K562 (cell line): Measurements from ENCODE around the gene CPT1B. TPM values are rescaled to one million over a fixed set of nuclear protein-coding genes. Genes with fewer than 3 reads are reported as not detected.
A peak's percentile ranks its signal among the peaks of the same experiment; 100 is the strongest.

ENCODE experiments used
- ATAC-seq: fragments of 200-7000 bp; cut with Tn5 transposase; 3 replicates; pipeline ENCODE4 v1.9.1; 2020; ENCODE audit warnings: moderate library complexity
- BruUV-seq: library from RNA; stranded (reverse); fragments of 400-500 nt; replicated peaks from 2 replicates; lab custom pipeline; 2021; lab: Mats Ljungman, UMichigan
- CTCF ChIA-PET: fragments of 300-600 bp; formaldehyde crosslinking; extraction: SDS; loops from one replicate; lab custom pipeline; 2021; ENCODE audit warnings: low intra/inter-chr PET ratio; lab: Yijun Ruan, JAX
- POLR2A ChIA-PET: fragments of 300-600, 350-650 bp; sonication (Branson Sonifier 250); formaldehyde crosslinking; extraction: SDS; loops from one replicate; lab custom pipeline; 2021; ENCODE audit warnings: antibody characterized with exemption, inconsistent platforms; lab: Yijun Ruan, JAX
- DNase-seq, 4 experiments: peaks; one replicate each; pipeline versions ENCODE4 v3.0.0 to v3.0.0-alpha.2; 2011 to 2018; ENCODE audit warnings: low spot score in 3 of 4, mixed read lengths in 3 of 4; ENCODE audit errors: extremely low read depth in 1 of 4
- FAIRE-seq: peaks from 2 replicates; lab custom pipeline; 2011; peaks lifted over from hg19 to GRCh38; lab: Jason Lieb, UNC
- H2AFZ ChIP-seq: 2 replicates; pipeline ENCODE4 v1.6.0; 2011; ENCODE audit warnings: low read depth, low read length, control low read depth, inconsistent platforms
- H3K27ac ChIP-seq: fragments of 200-600 bp; 3 replicates; pipeline ENCODE4 v1.8.0; 2011; ENCODE audit warnings: low read depth, mild to moderate bottlenecking, control low read depth, inconsistent platforms, low read length, moderate library complexity, mixed read lengths; ENCODE audit errors: extremely low read depth
- H3K27me3 ChIP-seq, 2 experiments: fragments of 300-600 bp in 1 of 2; 2 replicates in 1 of 2; 3 replicates in 1 of 2; pipeline versions ENCODE4 v1.6.0 to v1.8.0; 2011; ENCODE audit warnings: inconsistent platforms in 2 of 2, low read length in 2 of 2, mild to moderate bottlenecking in 1 of 2, mixed read lengths in 1 of 2, moderate library complexity in 1 of 2; ENCODE audit not compliant: control insufficient read depth in 2 of 2, insufficient read depth in 2 of 2
- H3K36me3 ChIP-seq: fragments of 300-600 bp; 3 replicates; pipeline ENCODE4 v1.8.0; 2011; ENCODE audit warnings: mild to moderate bottlenecking, low read length, inconsistent platforms; ENCODE audit not compliant: control insufficient read depth, insufficient read depth
- H3K4me1 ChIP-seq, 2 experiments: fragments of 200-600 bp in 1 of 2; replicated peaks in 1 of 2; 2 replicates in 1 of 2; 3 replicates in 1 of 2; pipeline versions ENCODE4 v1.5.1 to v1.8.0; 2011; ENCODE audit warnings: inconsistent platforms in 2 of 2, low read length in 2 of 2, mild to moderate bottlenecking in 1 of 2, mixed read lengths in 1 of 2, moderate library complexity in 1 of 2; ENCODE audit not compliant: control insufficient read depth in 2 of 2, insufficient read depth in 2 of 2
- H3K4me2 ChIP-seq: 2 replicates; pipeline ENCODE4 v1.6.1; 2011; ENCODE audit warnings: low read length, control low read depth, inconsistent platforms, mixed read lengths; ENCODE audit not compliant: insufficient read depth
- H3K4me3 ChIP-seq: fragments of 200-600 bp; sonication (generic), shearing (Covaris generic); 2 replicates; pipeline ENCODE4 v1.5.1; 2016; ENCODE audit warnings: control low read depth, inconsistent platforms
- H3K79me2 ChIP-seq: fragments of 200-600 bp; 3 replicates; pipeline ENCODE4 v1.8.0; 2011; ENCODE audit warnings: low read length, inconsistent platforms; ENCODE audit not compliant: control insufficient read depth, insufficient read depth
- H3K9ac ChIP-seq, 2 experiments: 2 replicates each; pipeline versions ENCODE4 v1.6.0 to v1.6.1; 2011; ENCODE audit warnings: low read depth in 2 of 2, low read length in 2 of 2, control low read depth in 1 of 2, inconsistent platforms in 1 of 2, mild to moderate bottlenecking in 1 of 2, mixed read lengths in 1 of 2; ENCODE audit not compliant: insufficient read depth in 1 of 2
- H3K9me1 ChIP-seq: one replicate; pipeline ENCODE4 v1.6.0; 2011; ENCODE audit warnings: inconsistent platforms, mild to moderate bottlenecking, low read length, moderate library complexity; ENCODE audit not compliant: control insufficient read depth, insufficient read depth
- H3K9me3 ChIP-seq: replicated peaks from 2 replicates; pipeline ENCODE4 v1.5.1; 2011; ENCODE audit warnings: low read depth, low read length, inconsistent platforms; ENCODE audit not compliant: control insufficient read depth, insufficient read depth
- H4K20me1 ChIP-seq: replicated peaks from 2 replicates; pipeline ENCODE4 v1.6.1; 2011; ENCODE audit warnings: low read length, inconsistent platforms, mixed read lengths; ENCODE audit not compliant: control insufficient read depth, insufficient read depth
- AFF4 ChIP-seq: sonication (generic); formaldehyde crosslinking; IDR thresholded peaks from 2 replicates; pipeline ENCODE4 v1.8.0; 2023; ENCODE audit warnings: mild to moderate bottlenecking, missing genetic modification reagents
- CSDE1 ChIP-seq, 2 experiments: fragments of 450-650 bp; IDR thresholded peaks; 2 replicates each; pipeline ENCODE4 v1.6.1; 2016; ENCODE audit warnings: mild to moderate bottlenecking in 1 of 2
- RBM22 ChIP-seq: fragments of 200-400 bp; formaldehyde crosslinking; IDR thresholded peaks from 2 replicates; pipeline ENCODE4 v1.6.1; 2018; ENCODE audit warnings: low read length, low read depth; ENCODE audit not compliant: poor library complexity, severe bottlenecking
- WGBS: fragments of 100-300 bp; shearing (Covaris generic); methylation state at CpG from one replicate; pipeline ENCODE4 v1.1.6; 2016; ENCODE audit warnings: low coverage, mixed read lengths; ENCODE audit not compliant: insufficient coverage; ENCODE audit errors: missing lambda C conversion rate; 5-methylcytosine and 5-hydroxymethylcytosine counted together
- in situ Hi-C: fragments of 300-500 bp; cut with MboI; formaldehyde crosslinking; loops from 4 replicates; pipeline ENCODE4 v1.15.0; 2018; ENCODE audit warnings: inconsistent platforms, mixed read lengths
- intact Hi-C: fragments of 100-400 bp; cut with micrococcal nuclease; formaldehyde crosslinking; loops from 2 replicates; pipeline ENCODE4 v1.14.2; 2022
- polyA plus RNA-seq, 8 experiments: library from polyadenylated mRNA; depleted of rRNA in 4 of 8; stranded (reverse) in 5 of 8; unstranded in 3 of 8; fragments of >200 nt; fragmentation: Nextera tagmentation in 2 of 8; fragmentation: Illumina TruSeq in 1 of 8; extraction: Ambion mirVana in 2 of 8; extraction: Trizol in 1 of 8; gene quantifications; 2 replicates each; pipeline versions ENCODE4 v1.2.1 to v1.2.3, GENCODE V29; 2011 to 2014; ENCODE audit warnings: inconsistent platforms in 1 of 8, missing spikeins in 1 of 8
- total RNA-seq, 7 experiments: library from RNA; depleted of rRNA in 6 of 7; stranded (reverse); fragments of >200 nt in 6 of 7; fragmentation: Illumina TruSeq in 2 of 7; extraction: Trizol in 2 of 7; gene quantifications; 2 replicates each; pipeline versions ENCODE4 v1.2.1 to v1.2.3, GENCODE V29; 2011 to 2021; ENCODE audit warnings: low replicate concordance in 1 of 7
- TF ChIP-seq, protein P1 (sequence below): fragments of 250-450 bp; sonication (Bioruptor Pico); IDR thresholded peaks from 2 replicates; pipeline ENCODE4 v1.5.0; 2021
- TF ChIP-seq, protein P2 (sequence below): sonication (generic); formaldehyde crosslinking; IDR thresholded peaks from 2 replicates; pipeline ENCODE4 v1.8.0; 2022; ENCODE audit warnings: missing genetic modification reagents, mild to moderate bottlenecking, moderate library complexity, borderline replicate concordance
- TF ChIP-seq, protein P3 (sequence below): fragments of 250-450 bp; sonication (Bioruptor Pico); IDR thresholded peaks from 2 replicates; pipeline ENCODE4 v1.4.0; 2020

CPT1B gene
- total and polyA plus RNA-seq, 9 of the 15 experiments (the other 6 are each of a cell fraction or from before 2014, with no cell fraction given) = 0.35 to 6.1 (median 2.6) TPM

DNA sequence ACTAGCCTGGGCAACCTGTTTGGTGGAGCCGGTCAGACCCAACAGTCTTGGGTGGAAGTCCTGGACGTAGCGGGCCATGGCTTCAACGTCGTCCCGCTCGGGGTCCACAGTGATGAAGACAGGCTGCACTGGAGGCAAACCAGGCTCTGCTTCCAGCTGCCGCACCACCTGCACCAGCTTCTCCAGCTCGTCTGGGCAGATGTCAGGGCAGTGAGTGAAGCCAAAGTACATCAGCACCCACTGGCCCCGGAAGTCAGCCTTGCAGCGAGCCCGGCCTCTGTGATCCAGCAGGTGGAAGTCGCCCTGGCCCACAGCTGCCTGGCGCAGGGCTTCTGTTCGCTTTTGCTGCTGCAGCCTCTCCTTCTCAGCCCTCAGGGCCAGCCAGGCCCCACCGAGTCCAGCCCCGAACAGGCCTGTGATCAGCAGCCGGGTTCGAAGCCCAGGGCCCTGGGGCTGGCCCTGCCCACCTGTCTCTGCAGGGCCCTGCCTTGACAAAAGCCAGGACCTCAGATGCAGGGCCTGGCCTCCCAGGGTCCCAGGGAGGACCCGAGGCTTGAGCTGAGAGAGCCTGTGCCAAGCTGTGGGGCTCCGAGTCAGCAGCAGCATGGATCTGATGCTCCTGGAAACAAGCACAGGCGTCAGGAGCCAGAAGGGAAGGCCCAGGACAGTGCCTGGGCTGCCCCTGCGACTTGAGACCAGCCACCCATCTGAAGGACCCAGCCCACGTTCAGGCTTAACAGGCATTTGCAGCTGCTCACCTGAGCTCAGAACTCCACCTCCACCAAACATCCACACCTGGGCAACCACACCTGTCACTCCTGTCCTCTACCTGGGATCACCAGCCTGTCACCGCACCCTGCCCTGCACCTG lies 54.2 kb downstream of the CPT1B start:
- DNase-seq = no peak
- H3K4me1 ChIP-seq = peaks cover 8 to 52% of the 10 kb centered on the region in 2 experiments; a peak in 4 of 5 replicates
- no peaks in the 10 kb centered on the region for H3K9me1 ChIP-seq
- peaks cover 34% of the 10 kb centered on the region for H3K79me2 ChIP-seq
- H2AFZ ChIP-seq = no peak overlapping the region
- H3K27ac ChIP-seq = peak overlapping the region; percentile 89; the same call in 2 of the 3 replicates
- no peak for ATAC-seq
- peak overlapping the region; percentile 88 for H3K4me2 ChIP-seq
- H4K20me1 ChIP-seq = peaks cover 12% of the 10 kb centered on the region; the same call in 1 of the 2 replicates
- in situ Hi-C loops = loop anchor here (5.0 kb wide), 1 partner anchor 43 kb away; no protein-coding TSS in a partner anchor
- H3K9me3 ChIP-seq = no peaks in the 10 kb centered on the region
- intact Hi-C loops = no loop called here
- WGBS = 70% methylated on average over 14 of the region's 25 CpGs
- peaks cover 47% of the 10 kb centered on the region; the same call in 1 of the 3 replicates for H3K36me3 ChIP-seq
- H3K27me3 ChIP-seq = no peaks in the 10 kb centered on the region
- H3K4me3 ChIP-seq = peak overlapping the region; percentile 71
- POLR2A ChIA-PET = interaction anchor here (0.6 to 5.3 kb wide), 4 partner anchors 15 to 282 kb away, joined by 3 to 65 read pairs (median 3); partner anchors contain the start of genes CHKB, KLHDC7B, LMF2 and NCAPH2
- CTCF ChIA-PET = no interaction called here
- BruUV-seq = no TSS peak
- peak overlapping the region; percentile 86 to 96 for H3K9ac ChIP-seq
- no peak for FAIRE-seq
- TF ChIP-seq, protein P1, sequence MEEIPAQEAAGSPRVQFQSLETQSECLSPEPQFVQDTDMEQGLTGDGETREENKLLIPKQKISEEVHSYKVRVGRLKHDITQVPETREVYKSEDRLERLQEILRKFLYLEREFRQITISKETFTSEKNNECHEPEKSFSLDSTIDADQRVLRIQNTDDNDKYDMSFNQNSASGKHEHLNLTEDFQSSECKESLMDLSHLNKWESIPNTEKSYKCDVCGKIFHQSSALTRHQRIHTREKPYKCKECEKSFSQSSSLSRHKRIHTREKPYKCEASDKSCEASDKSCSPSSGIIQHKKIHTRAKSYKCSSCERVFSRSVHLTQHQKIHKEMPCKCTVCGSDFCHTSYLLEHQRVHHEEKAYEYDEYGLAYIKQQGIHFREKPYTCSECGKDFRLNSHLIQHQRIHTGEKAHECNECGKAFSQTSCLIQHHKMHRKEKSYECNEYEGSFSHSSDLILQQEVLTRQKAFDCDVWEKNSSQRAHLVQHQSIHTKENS (CRISPR knock-in tag) = no peak
- TF ChIP-seq, protein P2, sequence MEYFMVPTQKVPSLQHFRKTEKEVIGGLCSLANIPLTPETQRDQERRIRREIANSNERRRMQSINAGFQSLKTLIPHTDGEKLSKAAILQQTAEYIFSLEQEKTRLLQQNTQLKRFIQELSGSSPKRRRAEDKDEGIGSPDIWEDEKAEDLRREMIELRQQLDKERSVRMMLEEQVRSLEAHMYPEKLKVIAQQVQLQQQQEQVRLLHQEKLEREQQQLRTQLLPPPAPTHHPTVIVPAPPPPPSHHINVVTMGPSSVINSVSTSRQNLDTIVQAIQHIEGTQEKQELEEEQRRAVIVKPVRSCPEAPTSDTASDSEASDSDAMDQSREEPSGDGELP (CRISPR knock-in tag) = 0 out of 2 replicates have a peak, but pooled peaks have one; percentile 16
- TF ChIP-seq RBM22 (peak; percentile 46), CSDE1 (IDR thresholded peaks at IDR 0.05) (no peak), AFF4 (0 out of 2 replicates have a peak, but pooled peaks have one; percentile 59)
- TF ChIP-seq, protein P3, sequence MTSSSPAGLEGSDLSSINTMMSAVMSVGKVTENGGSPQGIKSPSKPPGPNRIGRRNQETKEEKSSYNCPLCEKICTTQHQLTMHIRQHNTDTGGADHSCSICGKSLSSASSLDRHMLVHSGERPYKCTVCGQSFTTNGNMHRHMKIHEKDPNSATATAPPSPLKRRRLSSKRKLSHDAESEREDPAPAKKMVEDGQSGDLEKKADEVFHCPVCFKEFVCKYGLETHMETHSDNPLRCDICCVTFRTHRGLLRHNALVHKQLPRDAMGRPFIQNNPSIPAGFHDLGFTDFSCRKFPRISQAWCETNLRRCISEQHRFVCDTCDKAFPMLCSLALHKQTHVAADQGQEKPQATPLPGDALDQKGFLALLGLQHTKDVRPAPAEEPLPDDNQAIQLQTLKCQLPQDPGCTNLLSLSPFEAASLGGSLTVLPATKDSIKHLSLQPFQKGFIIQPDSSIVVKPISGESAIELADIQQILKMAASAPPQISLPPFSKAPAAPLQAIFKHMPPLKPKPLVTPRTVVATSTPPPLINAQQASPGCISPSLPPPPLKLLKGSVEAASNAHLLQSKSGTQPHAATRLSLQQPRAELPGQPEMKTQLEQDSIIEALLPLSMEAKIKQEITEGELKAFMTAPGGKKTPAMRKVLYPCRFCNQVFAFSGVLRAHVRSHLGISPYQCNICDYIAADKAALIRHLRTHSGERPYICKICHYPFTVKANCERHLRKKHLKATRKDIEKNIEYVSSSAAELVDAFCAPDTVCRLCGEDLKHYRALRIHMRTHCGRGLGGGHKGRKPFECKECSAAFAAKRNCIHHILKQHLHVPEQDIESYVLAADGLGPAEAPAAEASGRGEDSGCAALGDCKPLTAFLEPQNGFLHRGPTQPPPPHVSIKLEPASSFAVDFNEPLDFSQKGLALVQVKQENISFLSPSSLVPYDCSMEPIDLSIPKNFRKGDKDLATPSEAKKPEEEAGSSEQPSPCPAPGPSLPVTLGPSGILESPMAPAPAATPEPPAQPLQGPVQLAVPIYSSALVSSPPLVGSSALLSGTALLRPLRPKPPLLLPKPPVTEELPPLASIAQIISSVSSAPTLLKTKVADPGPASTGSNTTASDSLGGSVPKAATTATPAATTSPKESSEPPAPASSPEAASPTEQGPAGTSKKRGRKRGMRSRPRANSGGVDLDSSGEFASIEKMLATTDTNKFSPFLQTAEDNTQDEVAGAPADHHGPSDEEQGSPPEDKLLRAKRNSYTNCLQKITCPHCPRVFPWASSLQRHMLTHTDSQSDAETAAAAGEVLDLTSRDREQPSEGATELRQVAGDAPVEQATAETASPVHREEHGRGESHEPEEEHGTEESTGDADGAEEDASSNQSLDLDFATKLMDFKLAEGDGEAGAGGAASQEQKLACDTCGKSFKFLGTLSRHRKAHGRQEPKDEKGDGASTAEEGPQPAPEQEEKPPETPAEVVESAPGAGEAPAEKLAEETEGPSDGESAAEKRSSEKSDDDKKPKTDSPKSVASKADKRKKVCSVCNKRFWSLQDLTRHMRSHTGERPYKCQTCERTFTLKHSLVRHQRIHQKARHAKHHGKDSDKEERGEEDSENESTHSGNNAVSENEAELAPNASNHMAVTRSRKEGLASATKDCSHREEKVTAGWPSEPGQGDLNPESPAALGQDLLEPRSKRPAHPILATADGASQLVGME (CRISPR knock-in tag) = no peak
